ENCODE data around the gene LAMA2. TPM values are rescaled to one million over a fixed set of nuclear protein-coding genes. Genes with fewer than 3 reads are reported as not detected.

The LAMA2 gene
- total and polyA plus RNA-seq, 2 experiments from 2014 or later = 13.4 to 78.1 TPM

- no peak for DNase-seq (ENCODE audit: low read depth in 1 of 2, low spot score in 1 of 2)
- Histone ChIP-seq H3K4me3 (no peak overlapping the region), H3K36me3 (peaks cover 4% of the 10 kb centered on the region), H3K9me3 (ENCODE audit: low read depth) (no peaks in the 10 kb centered on the region), H3K27ac (no peak overlapping the region), H3K4me1 (ENCODE audit: low read depth) (peaks cover 6% of the 10 kb centered on the region), H3K27me3 (no peaks in the 10 kb centered on the region)
- no peak for TF ChIP-seq CTCF (IDR thresholded peaks at IDR 0.05; ENCODE audit: low read depth, low read length)
These were observed 397.3 kb downstream of the LAMA2 start for GRCh38 chr6:129280293-129280644.

GRCh38 chr6:129280749-129281148 is 397.8 kb downstream of the LAMA2 start:
- Histone ChIP-seq H3K36me3 (peaks cover 4% of the 10 kb centered on the region), H3K27me3 (no peaks in the 10 kb centered on the region), H3K27ac (no peak overlapping the region), H3K9me3 (ENCODE audit: low read depth) (no peaks in the 10 kb centered on the region), H3K4me1 (ENCODE audit: low read depth) (peaks cover 6% of the 10 kb centered on the region), H3K4me3 (no peak overlapping the region)
- DNase-seq (ENCODE audit: low read depth in 1 of 2, low spot score in 1 of 2) = no peak
- no peak for TF ChIP-seq CTCF (IDR thresholded peaks at IDR 0.05; ENCODE audit: low read depth, low read length)

- Histone ChIP-seq H3K27me3 (no peaks in the 10 kb centered on the region), H3K36me3 (peaks cover 4% of the 10 kb centered on the region), H3K9me3 (ENCODE audit: low read depth) (no peaks in the 10 kb centered on the region), H3K4me1 (ENCODE audit: low read depth) (peaks cover 6% of the 10 kb centered on the region), H3K27ac (no peak overlapping the region), H3K4me3 (no peak overlapping the region)
- no peak for TF ChIP-seq CTCF (IDR thresholded peaks at IDR 0.05; ENCODE audit: low read depth, low read length)
- no peak for DNase-seq (ENCODE audit: low read depth in 1 of 2, low spot score in 1 of 2)
These were observed 398.3 kb downstream of the LAMA2 start for GRCh38 chr6:129281168-129281796.

- DNase-seq (ENCODE audit: low read depth in 1 of 2, low spot score in 1 of 2) = no peak
- no peak overlapping the region for H3K4me3 ChIP-seq
- H3K27me3 ChIP-seq = no peaks in the 10 kb centered on the region
- TF ChIP-seq CTCF (IDR thresholded peaks at IDR 0.05; ENCODE audit: low read depth, low read length) = no peak
- peaks cover 6% of the 10 kb centered on the region for H3K4me1 ChIP-seq (ENCODE audit: low read depth)
- no peaks in the 10 kb centered on the region for H3K9me3 ChIP-seq (ENCODE audit: low read depth)
- H3K36me3 ChIP-seq = peaks cover 4% of the 10 kb centered on the region
- H3K27ac ChIP-seq = no peak overlapping the region
These were observed 399.1 kb downstream of the LAMA2 start for GRCh38 chr6:129282019-129282418.

GRCh38 chr6:129284225-129284624 is 401.3 kb downstream of the LAMA2 start:
- TF ChIP-seq CTCF (IDR thresholded peaks at IDR 0.05; ENCODE audit: low read depth, low read length) = no peak
- H3K9me3 ChIP-seq (ENCODE audit: low read depth) = no peaks in the 10 kb centered on the region
- H3K27me3 ChIP-seq = no peaks in the 10 kb centered on the region
- H3K27ac ChIP-seq = no peak overlapping the region
- peaks cover 4% of the 10 kb centered on the region for H3K36me3 ChIP-seq
- H3K4me1 ChIP-seq (ENCODE audit: low read depth) = peaks cover 6% of the 10 kb centered on the region
- no peak for DNase-seq (ENCODE audit: low read depth in 1 of 2, low spot score in 1 of 2)
- no peak overlapping the region for H3K4me3 ChIP-seq

Measured in cardiac muscle cell (in vitro differentiated cells and primary cell).